HG02852 (cell line): ENCODE measurements around the gene BRAT1.

Experiments
- ATAC-seq: cut with Tn5 transposase; IDR thresholded peaks from one replicate; pipeline ENCODE4 v1.9.1; 2021; ENCODE audit warnings: mild to moderate bottlenecking, moderate library complexity; ENCODE audit not compliant: unreplicated experiment

The BRAT1 gene

DNA sequence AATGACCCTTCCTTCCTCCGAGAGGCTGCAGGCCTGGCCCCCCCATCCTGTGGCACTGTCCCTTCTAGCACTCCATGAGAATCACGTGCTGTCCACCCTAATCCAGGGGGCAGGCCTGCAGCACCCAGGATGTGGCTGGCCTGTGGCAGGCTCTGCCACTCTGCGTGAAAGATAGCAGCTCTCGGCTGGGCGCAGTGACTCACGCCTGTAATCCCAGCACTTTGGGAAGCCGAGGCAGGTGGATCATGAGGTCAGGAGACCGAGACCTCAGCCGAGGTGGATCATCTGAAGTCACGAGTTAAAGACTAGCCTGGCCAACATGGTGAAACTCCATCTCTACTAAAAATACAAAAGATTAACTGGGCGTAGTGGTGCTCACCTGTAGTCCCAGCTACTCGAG lies 54.6 kb downstream of the BRAT1 start:
- no peak for ATAC-seq

DNA sequence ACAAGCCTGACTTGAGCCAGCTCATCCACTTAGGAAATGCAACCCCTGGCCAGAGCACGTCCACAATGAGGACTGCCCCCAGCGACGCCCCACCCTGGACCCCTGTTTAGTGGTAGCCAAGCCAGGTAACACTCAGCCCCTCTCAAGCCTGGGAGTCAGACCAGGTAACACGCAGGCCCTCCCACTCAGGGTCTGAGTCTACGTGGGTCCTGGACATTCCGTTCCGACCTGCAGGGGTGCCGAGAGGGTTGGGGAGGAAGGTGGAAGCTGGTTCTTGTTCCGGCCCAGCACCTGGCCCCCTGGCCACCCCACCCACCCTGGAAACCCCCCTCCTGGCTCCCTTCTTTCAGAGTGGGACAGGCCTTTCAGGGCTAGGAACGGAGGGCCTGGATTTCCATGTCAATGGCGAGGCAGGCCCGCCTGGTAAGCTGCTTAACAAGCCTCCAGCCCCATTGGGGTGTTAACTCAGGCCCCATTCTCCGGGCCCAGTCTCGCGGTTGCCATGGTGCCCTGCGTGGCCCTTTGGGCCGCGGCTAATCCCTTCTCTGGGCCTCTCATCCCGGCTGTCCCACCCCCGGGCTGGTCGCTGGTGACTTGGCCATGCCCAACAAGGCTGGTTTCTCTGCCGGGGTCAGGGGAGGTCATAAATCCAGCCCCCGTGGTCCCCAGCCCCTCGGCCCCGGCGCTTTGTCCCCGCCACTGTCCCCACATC lies 55.4 kb downstream of the BRAT1 start:
- no peak for ATAC-seq

DNA sequence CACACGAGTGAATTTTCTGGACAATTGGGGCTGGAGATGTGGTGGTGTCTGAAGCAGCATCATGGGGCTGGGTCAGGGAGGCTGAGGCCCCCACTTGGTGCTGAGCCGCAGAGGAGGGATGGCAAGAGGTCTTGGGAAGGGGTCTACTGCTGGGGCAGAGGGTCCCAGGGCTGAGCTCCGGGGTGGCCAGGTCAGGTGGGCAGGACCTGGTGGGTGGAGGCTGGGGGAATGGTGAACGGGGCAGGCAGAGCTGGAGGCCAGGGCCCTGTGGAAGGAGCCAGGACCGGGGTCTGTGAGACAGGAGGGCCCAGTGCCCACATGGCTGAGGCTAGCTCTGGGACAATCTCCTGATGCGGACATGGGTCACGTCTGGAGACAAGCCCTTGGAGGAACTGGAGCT lies 56.1 kb downstream of the BRAT1 start:
- no peak for ATAC-seq

DNA sequence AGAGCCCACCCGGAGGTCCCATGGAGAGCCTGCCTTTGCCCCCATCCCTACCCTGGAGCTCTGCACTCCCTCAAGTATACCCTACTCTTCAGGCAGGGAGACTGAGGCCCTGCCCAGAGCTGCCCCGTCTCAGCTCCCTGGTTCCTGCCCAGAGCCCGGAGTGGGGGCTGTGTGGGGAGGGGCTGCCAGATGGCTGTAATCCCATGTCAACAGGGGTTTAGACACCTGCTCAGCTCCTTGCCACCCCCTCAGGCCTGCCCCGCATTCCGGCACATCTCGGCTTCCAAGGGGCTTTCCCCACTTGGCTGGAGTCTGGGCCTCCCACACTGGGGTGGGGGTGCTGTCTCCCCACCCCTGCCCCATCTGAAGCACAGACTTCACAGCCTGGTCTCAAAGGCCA lies 56.6 kb downstream of the BRAT1 start:
- no peak for ATAC-seq

DNA sequence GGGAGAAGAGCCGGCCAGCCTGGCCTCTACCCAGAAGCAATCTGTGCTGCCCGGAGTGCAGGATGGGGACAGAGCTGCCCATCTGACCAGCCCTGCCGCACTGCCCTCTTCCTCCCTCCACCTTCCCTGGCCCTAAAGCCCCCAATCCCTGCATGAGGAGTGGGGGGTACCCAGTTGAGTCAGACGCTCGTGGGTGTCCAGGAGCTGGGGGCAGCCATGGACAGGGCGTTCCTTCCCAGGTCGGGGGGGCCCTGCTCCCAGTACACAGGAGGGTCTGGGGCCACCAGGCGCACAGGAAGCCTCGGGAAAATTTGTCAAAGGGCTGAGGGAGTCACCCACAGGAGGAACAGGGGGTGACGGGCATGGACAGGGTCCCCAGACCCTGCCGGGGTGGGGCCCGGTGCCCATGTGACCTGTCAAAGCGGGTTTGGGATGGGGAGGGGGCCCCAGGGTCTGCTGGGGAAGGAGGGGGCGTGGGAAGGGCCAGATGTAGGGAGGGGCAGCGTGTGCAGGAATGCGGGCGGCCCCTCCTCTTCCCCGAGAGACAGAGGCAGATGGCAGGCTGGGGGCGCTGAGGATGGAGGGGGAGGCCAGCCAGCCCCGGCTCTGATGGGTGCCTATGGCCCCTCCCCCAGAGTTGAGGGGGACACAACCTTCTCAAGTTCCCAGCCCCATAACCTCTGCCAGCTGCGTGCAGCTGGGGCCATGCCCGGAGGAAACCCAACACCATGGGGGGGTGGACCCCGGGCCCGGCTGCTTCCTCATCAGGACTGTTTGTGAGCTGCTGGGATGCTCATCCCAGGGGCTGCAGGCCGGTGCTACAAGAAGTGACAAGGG lies 57.6 kb downstream of the BRAT1 start:
- ATAC-seq, result no peak

DNA sequence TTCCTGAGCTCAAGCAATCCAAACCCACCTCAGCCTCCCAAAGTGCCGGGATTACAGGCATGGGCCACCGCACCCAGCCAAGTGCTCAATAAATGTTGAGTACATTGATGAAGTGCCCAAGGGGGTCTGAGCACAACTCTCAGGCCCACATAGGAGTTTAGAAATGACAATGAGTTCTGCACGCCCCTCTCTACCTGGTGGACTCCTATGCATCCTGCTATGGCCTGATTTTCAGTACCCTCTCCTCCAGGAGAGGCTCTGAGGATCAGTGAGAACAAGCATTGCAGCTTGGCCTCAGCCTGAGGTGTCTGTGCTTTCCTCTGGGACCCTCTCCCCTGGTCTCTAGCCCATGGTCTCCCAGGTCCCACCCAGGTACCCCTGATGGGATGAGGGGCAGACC lies 58.3 kb downstream of the BRAT1 start:
- no peak for ATAC-seq

DNA sequence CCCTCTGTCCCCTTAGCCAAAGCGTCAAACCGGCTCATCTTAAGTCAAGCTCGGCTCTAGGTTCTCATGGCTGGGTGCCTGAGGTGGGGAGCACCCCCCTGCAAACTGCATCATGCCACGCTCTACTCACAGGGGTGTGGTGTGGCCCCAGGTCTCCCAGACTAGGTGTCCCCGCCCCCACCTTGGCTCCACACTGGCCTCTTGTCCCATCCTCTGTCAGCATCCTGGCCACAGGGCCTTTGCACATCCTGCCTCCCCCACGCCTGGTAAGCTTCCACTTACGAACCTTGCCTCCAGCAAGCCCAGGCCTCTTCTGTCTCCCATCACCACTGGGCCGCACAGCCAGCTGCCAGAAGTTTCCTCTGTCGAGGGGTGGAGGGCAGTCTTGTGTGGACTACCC lies 58.9 kb downstream of the BRAT1 start:
- no peak for ATAC-seq

DNA sequence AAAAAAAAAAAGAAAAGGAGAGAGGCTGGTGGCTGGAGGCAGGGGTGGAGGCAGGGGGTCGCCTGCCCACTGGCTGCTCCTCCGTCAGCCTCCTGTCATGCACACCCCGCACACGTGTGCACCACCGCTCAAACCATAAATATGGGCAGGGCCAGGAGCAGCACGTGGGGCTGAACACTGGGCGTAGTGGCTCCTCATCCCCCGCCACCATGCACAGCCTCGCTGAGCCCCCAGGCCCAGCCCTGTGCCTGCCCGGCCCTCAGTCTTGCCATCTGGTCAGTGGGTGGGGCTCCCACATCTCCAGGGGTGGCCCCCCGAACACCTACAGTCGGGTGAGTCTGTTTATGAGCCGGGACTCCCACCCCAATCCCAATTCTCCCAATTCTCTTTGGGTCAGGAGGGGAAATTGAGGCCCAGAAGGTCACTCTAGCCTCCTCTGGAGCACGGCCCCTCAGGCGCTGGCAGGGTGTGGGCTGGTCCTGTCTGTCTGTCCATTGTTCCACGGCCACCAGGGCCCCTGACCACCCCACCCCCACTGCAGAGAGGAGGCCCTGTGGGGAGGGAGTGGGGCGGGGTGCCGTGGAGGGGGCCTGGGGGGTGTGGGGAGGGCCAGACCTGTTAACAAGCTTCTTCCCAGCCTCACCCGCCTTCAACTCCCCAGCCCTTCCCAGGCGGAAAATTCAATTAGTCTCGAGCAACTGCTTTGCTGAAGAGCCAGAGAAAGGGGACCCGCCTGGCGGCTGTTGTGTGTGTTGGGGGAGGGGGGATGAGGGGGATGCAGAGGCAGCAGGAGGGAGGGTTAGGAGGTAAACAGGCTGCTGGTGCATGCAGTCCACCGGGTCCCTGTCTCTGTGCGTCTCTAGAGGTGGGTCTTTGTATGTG lies 59.7 kb downstream of the BRAT1 start:
- no peak for ATAC-seq

DNA sequence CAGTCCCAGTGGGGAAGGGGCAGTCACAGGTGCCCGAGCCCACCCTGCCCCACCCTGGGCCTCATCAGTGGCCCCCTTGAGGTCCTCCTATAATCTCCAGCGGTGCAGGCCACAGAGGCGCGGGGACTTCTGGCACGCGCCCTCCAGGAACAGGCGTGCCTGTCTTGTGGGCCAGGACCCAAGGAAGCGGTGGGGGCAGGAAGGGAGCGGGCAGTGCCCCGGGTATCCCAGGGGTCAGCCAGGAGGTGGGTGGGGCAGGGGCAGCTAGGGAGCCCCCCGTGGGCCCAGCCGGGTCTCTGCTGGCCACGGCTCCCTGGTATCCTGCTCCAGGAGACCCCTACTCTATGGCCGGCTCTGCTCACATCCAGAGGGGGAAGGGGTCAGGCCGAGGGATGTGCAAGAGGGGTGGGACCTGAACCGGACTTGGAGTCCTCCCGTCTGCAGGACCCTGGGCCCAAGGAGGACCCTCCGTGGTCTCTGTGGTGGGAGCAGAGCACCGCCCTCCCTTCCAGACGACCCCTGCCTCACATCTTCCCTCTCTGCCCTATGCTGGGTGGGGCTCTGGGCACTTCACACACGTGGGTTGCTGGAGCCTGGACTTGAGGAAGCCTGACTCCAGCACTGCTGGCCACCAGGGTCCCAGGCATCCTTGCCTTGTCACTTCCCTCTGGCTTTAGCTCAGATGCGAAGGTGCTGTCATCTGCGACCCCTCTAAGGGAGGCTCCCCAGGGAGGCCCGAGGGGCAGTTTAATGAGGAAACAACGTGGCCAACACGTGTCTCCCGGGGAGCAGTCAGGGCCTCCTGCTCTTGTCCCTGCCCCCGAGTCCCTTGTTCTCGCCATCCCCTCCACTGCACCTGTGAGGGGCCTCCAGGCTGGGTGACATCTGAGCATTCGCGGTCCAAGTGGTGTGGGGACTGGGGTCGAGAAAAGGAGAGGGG lies 60.9 kb downstream of the BRAT1 start:
- no peak for ATAC-seq

DNA sequence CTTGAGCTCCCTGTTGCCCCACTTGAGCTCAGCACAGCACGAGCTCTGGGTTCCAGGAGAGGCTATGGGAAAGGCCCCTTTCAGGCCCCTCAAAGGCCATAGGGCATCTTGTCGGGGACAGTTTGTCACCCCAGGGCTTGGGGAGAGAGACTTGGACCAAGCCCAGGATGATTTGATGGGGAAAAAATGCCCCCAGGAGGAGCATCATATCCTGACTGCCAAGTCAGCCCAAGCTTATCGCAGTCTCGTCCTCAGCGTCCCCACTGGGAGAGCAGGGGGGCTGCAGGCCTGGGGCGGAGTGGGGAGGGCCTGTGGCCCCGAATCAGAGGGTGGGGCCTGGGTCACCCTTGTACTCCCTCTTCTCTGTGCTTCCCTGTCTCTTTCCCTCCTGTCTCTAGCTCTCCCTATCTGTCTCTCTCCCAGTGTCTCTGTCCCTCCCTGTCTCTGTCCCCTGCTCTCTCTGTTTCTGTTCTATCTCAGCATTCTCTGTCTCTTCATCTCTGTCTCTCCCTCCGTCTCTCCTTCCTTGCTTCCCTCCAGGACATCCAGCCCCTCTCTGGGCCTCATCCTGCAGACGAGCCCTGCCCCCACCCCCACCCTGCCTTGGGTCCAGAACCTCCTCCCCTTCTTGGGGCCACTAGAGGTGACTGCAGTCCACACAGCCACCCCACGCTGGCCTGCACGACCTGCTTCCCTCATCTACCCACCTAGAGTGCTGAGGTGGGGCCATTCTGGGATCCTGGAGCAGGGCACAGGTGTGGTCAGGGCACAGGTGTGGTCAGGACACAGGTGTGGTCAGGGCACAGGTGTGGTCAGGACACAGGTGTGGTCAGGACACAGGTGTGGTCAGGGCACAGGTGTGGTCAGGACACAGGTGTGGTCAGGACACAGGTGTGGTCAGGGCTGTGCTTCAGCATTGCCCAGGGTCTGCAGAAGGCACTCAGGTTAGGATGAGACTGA lies 61.8 kb downstream of the BRAT1 start:
- no peak for ATAC-seq

DNA sequence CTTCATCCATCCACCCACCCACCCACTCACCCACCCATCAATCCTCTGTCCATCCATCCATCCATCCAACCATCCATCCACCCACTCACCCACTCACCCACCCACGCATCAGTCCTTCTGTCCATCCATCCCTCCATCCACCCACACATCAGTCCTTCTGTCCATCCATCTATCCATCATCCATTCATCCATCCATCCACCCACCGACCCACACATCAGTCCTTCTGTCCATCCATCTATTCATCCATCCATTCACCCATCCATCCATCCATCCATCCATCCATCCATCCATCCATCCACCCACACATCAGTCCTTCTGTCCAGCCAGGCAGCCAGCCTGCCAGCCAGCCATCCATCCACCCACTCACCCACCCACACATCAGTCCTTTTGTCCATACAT lies 63.3 kb downstream of the BRAT1 start:
- no peak for ATAC-seq

DNA sequence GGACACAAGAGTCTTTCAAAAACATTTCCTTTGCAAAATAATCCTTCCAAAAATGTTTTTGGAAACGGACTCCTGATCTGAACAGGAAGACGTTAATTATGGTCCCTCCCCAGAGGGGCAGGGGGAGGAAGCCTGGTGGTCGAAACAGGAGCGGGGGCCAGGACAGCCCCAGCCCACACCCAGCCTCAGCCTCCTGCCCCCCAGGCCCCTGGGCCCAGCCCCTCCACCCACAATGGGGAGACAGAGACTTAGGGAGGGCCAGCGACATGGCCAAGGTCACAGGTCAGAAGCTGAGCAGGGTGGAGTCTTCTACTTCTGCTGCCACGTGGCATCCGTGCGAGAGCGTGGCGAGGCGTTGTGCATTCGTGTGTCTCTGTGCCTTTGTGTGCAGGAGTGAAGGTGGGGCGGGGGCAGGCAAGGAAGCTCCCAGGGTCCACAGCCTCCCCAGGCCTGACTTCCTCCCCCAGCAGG lies 65.1 kb downstream of the BRAT1 start:
- no peak for ATAC-seq

DNA sequence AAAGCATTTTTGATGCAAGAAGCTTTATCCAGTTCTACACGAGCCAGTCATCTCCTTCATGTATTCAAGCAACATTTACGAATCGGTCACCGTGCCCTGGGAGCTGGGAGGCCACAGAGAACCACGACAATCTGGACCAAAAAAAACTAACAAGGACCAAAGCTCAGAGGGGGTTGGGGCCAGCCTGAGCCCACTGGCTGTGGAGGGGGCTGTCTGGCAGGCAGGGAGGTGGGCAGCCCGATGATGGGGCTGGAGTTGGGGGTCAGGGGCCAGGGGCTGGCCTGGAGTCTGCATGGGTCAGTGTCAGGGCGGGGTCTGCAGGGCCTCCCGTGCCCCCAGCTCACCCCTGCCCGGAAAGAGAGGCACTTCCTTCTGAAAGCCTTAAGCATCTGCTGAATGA lies 66.6 kb downstream of the BRAT1 start:
- ATAC-seq, result no peak

DNA sequence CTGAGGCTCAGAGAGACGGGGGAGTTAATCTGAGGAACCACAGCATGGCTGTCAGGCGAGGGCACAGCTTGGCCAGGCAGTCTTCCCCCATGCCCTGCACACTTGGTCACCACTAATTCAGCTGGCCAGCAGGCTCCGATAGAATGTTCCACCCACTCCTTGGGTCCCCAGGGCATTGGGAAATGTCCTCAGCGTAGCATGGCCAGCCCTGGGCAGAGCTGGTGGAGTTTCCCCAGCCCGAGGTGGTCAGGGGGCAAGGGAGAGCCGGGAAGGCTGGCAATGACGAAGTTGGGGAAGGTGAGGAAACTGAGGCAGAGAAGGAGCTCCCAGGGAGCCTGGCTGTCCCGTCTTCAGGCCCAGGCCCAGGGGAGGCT lies 67.1 kb downstream of the BRAT1 start:
- ATAC-seq, result no peak
